ENCODE results near the gene ICAM4.

GRCh38 chr19:10254244-10254643 lies 32.5 kb upstream of the ICAM4 start:
- TF ChIP-seq CTCF (conservative IDR thresholded peaks at IDR 0.05; ENCODE audit: low read length) (no peak), EZH2phosphoT487 (IDR thresholded peaks at IDR 0.05; ENCODE audit: borderline replicate concordance, low read depth, low read length) (no peak)

Measured in OCI-LY7 (cell line).